ENCODE data around the gene FOXS1. TPM values are rescaled to one million over a fixed set of nuclear protein-coding genes. Genes with fewer than 3 reads are reported as not detected.

Gene FOXS1
- total RNA-seq, 4 donors from 2014 or later, result 3.0 to 11.8 (median 8.0) TPM

DNA sequence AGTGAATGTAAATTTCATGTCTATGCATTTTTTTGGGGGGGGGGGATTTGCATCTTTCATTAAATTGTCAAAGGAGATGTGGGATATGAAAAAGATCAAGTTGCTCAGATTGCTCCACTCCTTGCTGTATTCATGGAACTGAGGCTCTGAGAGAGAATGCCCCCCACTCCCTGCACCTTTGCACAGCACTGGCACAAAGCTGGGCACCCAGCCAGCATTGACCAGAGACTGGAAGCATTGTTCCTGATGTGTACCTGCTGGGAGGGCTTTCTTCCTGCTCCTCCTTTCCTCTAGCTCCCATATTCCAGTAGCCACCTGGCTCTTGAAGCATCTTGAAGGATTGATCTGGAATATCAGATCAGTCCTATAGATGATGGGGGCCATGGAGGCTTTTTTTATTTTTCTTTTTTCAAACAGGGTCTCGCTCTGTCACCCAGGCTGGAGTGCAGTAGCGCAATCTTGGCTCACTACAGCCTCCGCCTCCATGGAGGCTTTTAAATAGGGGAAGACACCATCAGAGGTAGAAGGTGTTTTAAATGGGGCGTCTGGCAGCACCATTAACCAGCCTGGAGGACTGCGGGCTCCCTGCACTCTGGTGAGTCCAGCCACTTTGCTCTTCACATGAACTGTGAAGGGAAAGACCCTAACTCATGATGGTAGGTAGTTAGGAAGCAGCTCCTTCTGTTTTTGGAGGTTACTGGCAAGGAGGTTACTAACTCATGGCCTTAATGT lies 14.0 kb upstream of the FOXS1 start:
- peaks cover 0 to 15% of the 10 kb centered on the region in 2 donors for H3K27me3 ChIP-seq
- H3K36me3 ChIP-seq, result peaks cover 0 to 14% (median 0%) of the 10 kb centered on the region in 3 donors
- TF ChIP-seq POLR2A (IDR thresholded peaks at IDR 0.05) (no peak), EP300 (IDR thresholded peaks at IDR 0.05) (no peak)
- TF ChIP-seq, protein P1, sequence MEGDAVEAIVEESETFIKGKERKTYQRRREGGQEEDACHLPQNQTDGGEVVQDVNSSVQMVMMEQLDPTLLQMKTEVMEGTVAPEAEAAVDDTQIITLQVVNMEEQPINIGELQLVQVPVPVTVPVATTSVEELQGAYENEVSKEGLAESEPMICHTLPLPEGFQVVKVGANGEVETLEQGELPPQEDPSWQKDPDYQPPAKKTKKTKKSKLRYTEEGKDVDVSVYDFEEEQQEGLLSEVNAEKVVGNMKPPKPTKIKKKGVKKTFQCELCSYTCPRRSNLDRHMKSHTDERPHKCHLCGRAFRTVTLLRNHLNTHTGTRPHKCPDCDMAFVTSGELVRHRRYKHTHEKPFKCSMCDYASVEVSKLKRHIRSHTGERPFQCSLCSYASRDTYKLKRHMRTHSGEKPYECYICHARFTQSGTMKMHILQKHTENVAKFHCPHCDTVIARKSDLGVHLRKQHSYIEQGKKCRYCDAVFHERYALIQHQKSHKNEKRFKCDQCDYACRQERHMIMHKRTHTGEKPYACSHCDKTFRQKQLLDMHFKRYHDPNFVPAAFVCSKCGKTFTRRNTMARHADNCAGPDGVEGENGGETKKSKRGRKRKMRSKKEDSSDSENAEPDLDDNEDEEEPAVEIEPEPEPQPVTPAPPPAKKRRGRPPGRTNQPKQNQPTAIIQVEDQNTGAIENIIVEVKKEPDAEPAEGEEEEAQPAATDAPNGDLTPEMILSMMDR (IDR thresholded peaks at IDR 0.05), result no peak
- no peak for DNase-seq (ENCODE audit: low spot score in 2 of 2)
- 93 to 94% methylated on average over 5 of the region's 5 CpGs for WGBS, 2 donors
- no peak overlapping the region for H3K27ac ChIP-seq
- no peaks in the 10 kb centered on the region for H3K9me3 ChIP-seq
- peaks cover 0 to 23% (median 18%) of the 10 kb centered on the region in 4 donors for H3K4me1 ChIP-seq
- no peak overlapping the region for H3K4me3 ChIP-seq

DNA sequence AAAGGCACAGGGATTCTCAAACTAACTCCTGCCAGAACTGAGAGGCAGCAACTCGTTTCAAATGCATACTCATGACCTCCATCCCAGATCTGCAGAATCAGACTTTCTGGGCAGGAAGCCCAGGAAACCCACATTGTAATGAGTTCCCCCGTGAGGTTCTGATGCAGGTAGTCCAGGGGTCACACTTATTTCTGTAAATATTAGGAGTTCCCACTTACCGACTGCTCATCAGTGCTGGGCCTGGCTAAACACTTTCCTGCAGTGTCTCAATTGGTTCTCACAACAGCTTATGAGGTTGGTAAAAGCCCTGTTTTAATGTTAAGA lies 13.3 kb upstream of the FOXS1 start:
- peaks cover 0 to 7% (median 0%) of the 10 kb centered on the region in 3 donors for H3K36me3 ChIP-seq
- no peak overlapping the region for H3K4me3 ChIP-seq
- H3K4me1 ChIP-seq, result peaks cover 0 to 23% (median 18%) of the 10 kb centered on the region in 4 donors
- H3K9me3 ChIP-seq, result no peaks in the 10 kb centered on the region
- 35 to 38% methylated on average over 3 of the region's 3 CpGs for WGBS, 2 donors
- TF ChIP-seq EP300 (IDR thresholded peaks at IDR 0.05) (no peak), POLR2A (IDR thresholded peaks at IDR 0.05) (no peak)
- TF ChIP-seq, protein P1 (IDR thresholded peaks at IDR 0.05), result no peak
- no peak for DNase-seq (ENCODE audit: low spot score in 2 of 2)
- H3K27ac ChIP-seq, result no peak overlapping the region
- peaks cover 0 to 15% of the 10 kb centered on the region in 2 donors for H3K27me3 ChIP-seq

DNA sequence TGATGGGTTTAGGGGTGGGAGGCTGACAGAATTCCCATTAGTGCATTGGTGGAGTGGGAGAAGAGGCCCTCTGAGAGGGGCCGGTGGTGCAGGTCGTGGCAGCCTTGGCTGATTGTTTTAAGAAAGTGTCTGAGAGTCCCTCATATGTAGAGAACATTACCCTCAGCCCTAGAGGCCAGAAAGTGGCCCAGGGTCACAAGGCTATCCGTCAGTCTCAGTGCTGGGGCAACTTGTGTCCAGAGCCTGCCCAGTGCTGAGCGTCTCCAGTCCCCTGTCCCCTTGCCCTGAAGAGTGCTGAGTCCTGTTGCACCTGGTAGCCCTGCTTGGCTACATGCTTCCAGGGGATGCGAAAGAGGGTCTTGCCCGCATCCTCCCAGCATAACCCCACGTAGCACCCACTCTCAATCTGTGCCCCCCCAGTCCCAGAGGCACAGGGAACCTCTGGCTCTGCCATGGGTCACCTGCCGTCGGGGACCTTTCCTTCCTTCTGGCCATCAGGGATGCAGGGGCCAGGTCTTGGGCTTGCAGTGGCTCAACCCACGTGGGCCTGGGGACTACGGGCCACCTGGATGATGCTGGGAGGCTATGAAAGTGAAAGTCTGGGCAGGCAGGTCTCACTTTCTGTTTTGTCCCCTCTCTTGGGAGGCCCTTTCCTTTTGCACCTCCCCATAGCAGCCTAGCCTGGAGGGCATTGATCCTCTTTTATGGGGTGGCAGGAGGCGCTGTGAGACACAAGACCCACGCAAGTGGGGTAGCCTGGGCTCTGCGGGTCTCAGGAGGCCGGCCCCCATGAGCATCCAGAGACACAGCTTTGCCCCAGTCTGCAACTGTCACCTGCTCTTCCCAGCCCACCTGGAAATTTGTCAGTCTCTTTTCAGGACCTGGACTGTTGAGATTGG lies 12.7 kb upstream of the FOXS1 start:
- H3K4me3 ChIP-seq, result no peak overlapping the region
- no peak overlapping the region for H3K27ac ChIP-seq
- TF ChIP-seq, protein P1 (IDR thresholded peaks at IDR 0.05), result no peak
- TF ChIP-seq EP300 (IDR thresholded peaks at IDR 0.05), result no peak
- TF ChIP-seq POLR2A (IDR thresholded peaks at IDR 0.05), result no peak
- peaks cover 0 to under 1% (median 0%) of the 10 kb centered on the region in 3 donors for H3K36me3 ChIP-seq
- peaks cover 0 to 15% of the 10 kb centered on the region in 2 donors for H3K27me3 ChIP-seq
- no peak for DNase-seq (ENCODE audit: low spot score in 2 of 2)
- H3K4me1 ChIP-seq, result peaks cover 0 to 23% (median 18%) of the 10 kb centered on the region in 4 donors
- H3K9me3 ChIP-seq, result no peaks in the 10 kb centered on the region
- WGBS, 2 donors, result 69 to 71% methylated on average over 9 to 11 of the region's 15 CpGs

DNA sequence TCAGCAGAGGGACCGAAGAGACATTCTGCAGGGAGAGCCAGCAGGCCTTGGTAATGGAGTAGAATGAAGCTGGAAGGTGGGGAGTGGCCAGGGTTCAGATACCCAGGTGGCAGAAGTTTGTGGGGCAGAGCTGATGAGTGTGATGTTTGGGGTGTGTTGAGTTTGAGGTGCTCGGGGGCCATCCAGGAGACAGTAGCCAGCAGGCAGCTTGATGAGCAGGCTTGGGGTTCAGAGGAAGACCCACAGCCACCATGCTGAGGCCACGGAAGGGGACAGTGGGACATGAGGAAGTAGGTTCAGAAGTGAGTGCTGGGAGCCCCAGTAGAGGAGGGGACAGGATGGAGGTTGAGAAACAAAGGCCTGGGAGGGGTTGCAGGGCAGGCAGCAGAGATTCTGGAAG lies 11.1 kb upstream of the FOXS1 start:
- Histone ChIP-seq H3K36me3 (no peaks in the 10 kb centered on the region), H3K27ac (no peak overlapping the region), H3K4me3 (no peak overlapping the region), H3K4me1 (peaks cover 0 to 25% (median 16%) of the 10 kb centered on the region in 4 donors), H3K27me3 (peaks cover 0 to 18% of the 10 kb centered on the region in 2 donors), H3K9me3 (no peaks in the 10 kb centered on the region)
- TF ChIP-seq POLR2A (IDR thresholded peaks at IDR 0.05), result no peak
- TF ChIP-seq EP300 (IDR thresholded peaks at IDR 0.05), result no peak
- TF ChIP-seq, protein P1 (IDR thresholded peaks at IDR 0.05), result no peak
- WGBS, 2 donors, result 68 to 78% methylated on average over 3 of the region's 3 CpGs
- DNase-seq (ENCODE audit: low spot score in 2 of 2), result no peak

DNA sequence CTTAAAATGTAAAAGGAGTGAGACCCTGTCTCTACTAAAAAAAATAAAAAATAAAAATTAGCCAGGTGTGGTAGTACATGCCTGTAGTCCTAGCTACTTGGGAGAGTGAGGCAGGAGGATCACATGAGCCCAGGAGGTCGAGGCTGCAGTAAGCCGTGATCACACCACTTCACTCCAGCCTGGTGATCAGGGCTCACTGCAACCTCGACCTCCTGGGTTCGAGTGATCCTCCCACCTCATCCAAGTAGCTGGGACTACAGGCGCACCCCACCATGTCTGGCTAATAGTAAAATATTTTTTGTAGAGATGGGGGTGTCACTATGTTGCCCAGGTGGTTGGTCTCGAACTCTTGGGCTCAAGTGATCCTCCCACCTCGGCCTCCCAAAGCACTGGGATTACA lies 8.1 kb upstream of the FOXS1 start:
- no peak for DNase-seq (ENCODE audit: low spot score in 2 of 2)
- Histone ChIP-seq H3K4me1 (peaks cover 0 to 7% (median 0%) of the 10 kb centered on the region in 4 donors), H3K4me3 (no peak overlapping the region), H3K27me3 (peaks cover 0 to 33% of the 10 kb centered on the region in 2 donors), H3K9me3 (no peaks in the 10 kb centered on the region), H3K36me3 (no peaks in the 10 kb centered on the region), H3K27ac (no peak overlapping the region)
- TF ChIP-seq POLR2A (IDR thresholded peaks at IDR 0.05) (no peak), EP300 (IDR thresholded peaks at IDR 0.05) (no peak)
- TF ChIP-seq, protein P1 (IDR thresholded peaks at IDR 0.05), result no peak
- 79 to 81% methylated on average over 7 of the region's 7 CpGs for WGBS, 2 donors

Data from tibial nerve (tissue), 4 donors.